HG03196 (cell line): Measurements from ENCODE around the gene TIMM44.
A peak's percentile ranks its signal among the peaks of the same experiment; 100 is the strongest.
"Not testable (repeated sequence)": the region's sequence is repeated elsewhere in the genome, so short reads cannot be mapped to it uniquely, and the experiment has no call there.

ENCODE experiments used
- ATAC-seq: cut with Tn5 transposase; IDR thresholded peaks from one replicate; pipeline ENCODE4 v1.9.1; 2021; ENCODE audit not compliant: unreplicated experiment

The TIMM44 gene

DNA sequence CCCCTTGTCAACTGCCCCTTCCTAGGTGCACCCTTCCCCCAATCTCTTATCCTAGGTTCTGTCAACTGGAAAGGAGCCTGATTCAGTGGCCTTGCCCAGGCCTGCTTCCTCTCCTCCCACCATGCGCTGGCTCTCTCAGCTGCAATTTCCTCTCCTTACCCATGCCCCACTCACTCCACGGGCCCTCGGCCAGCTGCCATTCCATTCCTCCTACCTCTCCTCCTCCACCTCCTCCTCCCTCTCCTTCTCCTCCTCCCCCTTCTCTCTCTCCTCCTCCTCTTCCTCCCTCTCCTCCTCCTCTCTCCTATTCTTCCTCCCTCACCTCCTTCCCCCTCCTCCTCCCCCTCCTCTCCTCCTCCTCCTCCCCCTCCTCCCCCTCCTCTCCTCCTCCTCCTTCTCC lies 9.6 kb upstream of the TIMM44 start:
- ATAC-seq: no peak

DNA sequence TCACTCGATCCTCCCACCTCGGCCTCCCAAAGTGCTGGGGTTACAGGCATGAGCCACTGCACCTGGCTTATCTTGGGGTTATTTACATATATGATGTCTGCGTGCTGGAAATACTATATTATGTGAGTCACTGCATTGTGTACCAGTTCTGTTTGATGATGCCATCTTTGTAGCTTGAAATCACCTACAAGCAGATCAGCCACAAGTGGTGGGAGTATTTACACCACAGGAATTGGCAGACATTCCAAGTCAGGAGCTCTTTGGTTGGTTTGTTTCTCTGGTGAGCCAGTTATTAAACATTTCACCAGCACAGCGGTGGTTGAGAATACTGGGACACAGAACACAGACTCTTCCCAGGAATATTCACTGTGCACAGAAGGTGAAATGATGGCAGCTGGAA lies 4.5 kb upstream of the TIMM44 start:
- no peak for ATAC-seq

DNA sequence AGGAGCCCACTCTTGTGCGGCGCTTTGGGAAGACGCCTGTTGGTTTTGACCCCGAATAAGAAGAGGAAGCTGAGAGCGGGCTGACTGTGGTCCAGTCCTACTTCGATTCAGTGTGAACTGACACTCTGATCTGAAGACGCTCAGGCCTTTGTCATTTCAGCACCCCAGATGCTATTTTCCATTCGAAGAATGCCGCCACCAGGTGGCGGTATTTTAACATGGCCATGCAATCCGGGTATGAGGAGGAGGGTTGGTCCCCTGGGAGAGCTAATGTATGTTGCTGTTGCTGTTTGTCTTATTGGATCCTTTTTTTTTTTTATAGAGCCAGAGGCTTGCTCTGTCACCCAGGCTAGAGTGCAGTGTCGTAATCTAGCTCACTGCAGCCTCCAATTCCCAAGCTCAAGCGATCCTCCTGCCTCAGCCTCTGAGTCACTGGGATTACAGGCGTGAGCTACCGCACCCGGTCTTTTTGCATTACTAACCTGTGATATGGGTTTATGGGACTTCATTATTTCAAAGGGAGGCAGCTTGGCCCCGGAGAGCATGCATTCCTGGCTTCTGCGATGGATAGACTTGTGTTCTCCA lies 803 bp upstream of the TIMM44 start:
- peak; percentile 34 for ATAC-seq

DNA sequence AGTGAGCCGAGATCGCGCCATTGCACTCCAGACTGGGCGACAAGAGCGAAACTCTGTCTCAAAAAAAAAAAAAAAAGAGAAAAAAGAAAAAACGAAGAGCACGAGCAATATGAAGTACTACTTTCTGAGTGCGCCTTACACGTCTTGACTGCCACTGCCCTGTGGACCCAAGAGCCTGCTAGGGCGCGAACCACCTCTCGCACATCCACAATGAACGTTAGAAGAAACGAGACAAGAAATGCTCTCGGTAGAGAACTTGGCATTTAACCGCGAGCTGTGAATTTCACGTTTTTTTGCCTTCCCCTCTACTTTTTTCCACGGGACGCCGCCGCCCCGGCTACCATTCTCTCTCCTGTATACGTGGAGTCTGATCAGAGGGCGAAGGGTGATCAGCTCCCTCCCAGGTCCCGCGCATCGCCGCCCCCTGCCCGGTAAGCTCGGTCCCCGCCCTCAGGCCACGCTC lies 454 bp downstream of the TIMM44 start:
- no peak for ATAC-seq

DNA sequence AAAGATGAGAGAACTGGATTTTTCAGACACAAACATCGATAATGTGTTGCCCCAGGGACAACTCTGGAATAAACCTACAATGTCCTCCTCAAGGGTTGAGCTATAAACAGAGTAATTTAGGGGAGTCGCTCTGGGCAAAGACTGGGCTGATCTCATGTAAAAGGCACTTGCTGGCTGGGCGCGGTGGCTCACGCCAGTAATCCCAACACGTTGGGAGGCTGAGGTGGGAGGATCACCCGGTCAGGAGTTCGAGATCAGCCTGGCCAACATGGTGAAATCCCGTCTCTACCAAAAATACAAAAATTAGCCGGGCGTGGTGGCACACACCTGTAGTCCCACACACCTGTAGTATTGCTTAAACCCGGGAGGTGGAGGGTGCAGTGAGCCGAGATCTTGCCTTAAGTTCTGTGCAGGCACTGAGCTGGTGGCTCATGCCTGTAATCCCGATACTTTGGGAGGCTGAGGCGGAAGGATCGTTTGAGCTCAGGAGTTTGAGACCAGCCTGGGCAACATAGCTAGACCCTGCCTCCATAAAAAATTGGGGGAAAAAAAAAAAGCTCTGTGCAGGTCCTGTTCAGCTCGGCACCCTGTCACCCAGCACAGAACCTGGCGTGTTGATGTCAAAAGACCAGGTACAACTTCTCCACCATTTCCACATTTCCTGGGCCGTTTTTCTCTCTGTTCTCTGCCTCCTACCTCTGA lies 1.4 kb downstream of the TIMM44 start:
- no peak for ATAC-seq

DNA sequence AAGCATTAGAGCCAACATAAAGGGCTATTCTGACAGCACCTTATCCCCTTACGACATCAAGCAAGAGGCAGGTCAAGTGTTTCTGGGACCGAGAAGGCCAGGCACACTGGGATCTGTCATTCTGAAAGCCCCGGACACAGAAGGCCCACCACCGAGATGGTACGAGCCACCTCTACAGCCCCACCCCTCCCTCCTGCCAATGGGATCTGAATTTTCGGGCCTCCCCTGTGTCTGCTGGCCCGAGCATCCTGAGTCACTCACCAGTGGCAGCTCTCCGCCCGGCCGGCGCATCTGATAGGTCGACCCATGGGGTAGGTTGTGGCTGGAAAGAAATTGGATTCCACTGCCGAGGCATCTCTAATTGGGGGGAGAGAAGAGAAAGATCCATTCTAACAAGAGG lies 2.6 kb downstream of the TIMM44 start:
- no peak for ATAC-seq

DNA sequence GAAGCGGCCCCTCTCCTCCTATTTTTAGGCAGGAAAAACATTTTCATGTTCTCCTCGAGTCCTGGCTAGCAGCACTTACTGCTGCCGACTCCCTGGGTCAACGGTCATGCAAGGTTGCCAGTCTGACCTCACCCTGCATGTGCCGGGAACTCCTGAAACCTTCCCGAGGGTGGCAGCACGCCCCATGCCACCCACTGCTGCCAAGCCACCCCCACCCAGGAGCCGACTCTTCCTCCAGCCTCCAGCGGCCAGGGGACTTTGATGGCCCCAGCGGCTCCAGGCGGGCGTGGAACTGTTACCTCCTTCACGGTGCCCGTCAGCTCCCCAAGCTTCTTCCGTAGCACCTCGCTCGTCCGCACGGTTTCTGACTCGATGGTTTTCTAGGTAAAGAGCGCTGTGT lies 8.7 kb downstream of the TIMM44 start:
- ATAC-seq: no peak

DNA sequence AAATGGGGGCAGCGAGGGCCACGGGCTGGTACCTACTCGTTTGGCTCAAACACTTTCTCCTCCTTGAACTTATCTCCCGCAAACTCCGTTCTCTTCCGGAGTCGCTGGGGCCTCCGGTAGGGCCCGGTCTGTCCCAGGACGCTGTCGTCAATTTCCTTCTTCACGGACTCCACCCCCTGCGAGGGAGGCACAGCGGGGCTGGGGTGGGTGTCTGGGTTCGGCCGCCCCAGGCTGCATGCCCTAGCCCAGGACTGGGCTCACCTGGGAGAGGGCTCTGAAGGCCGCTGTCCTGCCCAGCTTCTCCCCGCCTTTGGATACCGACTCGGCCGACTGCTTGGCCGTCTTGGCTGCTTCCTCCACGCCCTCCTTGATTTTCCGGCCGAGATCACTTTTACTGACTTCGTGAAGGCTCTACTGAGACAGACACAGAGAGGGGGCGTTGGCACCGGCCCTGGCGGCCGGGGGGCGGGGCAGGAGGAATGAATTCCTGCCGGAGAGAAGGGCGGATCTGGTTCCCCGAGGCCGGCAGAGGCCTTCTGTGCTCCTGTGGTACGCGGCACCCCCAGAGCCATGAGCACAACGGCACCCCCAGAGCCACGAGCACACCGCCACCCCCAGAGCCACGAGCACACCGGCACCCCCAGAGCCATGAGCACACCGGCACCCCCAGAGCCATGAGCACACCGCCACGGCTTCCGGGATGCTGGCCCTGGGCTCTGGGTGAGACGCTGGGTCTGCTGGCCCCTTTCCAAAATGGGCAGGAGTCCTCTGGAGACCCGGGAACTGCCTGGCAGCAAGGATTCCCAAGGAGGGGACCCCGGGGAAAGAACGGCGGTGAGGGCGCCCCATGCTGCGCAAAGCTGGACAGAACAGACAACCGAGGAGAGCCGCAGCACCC lies 9.4 kb downstream of the TIMM44 start:
- ATAC-seq: no peak

DNA sequence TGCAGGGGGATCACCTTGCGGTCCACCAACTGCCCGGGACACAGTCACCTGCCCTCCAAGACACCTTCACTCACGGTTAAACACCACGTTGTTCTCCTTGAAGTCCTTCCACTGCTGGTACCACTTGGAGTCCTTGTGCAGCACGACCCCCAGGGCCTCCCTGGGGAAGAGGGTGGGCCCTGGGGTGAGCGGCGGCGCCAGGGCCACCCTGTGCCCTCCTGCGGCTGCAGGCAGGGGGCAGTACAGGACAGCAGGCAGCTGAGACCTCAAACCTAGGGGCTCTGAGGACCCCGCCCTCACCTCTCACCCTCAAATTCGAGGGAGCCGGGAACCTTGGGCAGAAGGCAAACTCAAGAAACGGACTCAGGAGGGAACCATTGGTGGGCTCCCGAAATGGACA lies 10.1 kb downstream of the TIMM44 start:
- no peak for ATAC-seq

DNA sequence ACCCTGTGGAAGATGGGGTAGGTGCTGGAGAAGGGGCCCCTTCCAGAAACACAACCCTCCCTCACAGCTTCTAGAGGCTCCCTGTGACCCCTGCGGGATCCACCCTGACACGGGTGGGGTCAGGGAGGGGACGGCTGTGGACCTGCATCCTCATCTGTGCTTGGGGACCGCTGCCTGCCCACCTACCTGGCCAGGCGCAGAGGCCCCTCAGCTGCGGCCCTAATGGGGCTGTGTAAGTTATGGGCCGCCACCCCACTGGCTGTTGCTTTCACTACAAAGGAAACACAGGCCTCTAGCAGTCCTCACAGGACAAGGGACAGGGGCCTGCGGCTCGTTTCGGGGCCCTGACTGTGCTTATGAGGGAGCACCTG lies 10.6 kb downstream of the TIMM44 start:
- no peak for ATAC-seq

DNA sequence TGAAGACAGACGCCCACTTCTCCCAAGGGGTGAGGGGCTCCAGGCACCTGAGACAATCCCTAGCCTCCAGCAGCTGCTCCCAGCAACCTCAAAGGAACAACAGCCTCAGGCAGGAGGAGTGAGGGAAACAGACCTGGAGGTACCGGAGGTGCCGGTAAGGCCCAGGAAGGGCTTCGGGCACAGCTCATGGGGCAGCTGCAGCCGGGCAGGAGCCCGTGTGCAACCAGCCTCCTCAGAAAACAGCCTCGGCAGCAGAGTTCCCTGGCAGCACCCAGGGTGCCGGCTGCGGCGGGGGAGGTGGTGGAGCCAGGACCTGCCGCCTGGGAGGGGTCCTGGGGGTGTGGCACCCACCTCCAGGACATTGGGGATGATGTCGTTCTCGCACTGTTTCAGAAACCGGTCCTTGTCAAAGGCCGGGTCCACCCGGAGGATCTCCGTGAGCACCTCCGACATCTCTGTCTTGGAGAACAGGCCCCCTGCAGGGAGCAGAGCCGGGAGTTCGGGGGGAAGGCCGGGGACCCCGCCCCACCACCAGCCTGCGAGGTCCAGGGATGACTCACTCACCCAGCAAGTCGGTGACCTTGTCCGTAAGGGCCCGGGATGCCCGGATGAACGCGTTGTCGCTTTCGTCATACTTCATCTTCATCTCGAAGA lies 11.1 kb downstream of the TIMM44 start:
- no peak for ATAC-seq

DNA sequence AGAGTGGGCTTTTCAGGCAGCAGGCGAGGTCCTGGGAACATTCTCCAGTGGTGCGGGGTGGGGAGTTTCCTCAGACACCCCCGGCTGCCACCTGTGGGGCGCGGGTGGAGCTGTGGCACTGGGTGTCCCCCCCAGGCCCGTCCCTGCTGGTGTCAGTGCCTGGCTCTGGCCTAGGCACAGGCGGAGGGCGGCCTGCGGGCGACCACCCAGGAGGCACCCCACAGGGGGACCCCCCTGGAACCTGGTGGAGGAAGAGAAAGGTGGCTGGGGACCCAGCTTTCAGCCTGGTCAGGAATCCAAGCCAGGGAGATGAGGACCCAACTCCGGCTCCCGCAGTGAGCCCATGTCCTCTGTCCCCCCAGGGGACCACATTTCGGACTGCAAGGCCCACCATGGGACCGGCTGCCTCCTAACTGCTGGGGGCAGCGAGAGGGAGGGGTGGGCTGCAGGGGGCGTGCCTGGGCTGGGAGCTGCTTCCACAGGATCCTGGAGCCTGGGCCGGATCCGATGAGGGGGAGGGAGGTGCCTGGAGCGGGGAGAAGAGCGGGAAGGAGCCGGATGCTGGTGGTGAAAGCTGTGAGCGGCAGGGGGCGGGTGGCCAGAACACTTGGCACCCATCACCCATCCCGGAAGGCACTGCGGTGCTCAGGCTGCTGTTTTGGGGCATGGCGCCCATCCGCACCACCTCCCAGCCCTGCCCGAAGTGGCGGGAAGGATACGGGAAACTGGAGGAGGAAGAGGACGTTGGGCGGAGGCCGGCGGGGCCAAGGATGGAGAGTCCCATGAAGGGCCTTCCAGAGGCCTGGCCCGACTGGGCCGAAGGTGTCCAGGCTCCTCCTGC lies 12.0 kb downstream of the TIMM44 start:
- ATAC-seq: no peak

DNA sequence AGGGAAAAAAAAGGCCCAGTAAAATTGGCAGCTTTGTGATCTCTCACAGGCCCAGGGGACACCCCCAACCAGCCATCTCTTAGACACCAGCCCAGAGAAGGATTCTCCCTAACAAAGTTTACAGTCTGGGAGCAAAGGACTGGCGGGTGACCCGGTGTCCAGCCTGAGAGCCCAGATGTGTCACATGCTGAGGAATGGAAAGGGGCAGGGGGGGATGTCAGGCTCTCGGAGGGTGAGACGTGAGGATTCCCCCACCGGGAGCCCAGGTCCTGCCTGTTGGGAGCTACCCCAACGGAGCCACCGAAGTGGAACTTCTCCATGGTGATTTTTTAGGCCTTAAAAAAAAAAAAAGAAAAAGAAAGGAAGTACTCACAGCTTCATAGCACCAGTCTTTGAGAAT lies 12.7 kb downstream of the TIMM44 start:
- ATAC-seq: no peak

DNA sequence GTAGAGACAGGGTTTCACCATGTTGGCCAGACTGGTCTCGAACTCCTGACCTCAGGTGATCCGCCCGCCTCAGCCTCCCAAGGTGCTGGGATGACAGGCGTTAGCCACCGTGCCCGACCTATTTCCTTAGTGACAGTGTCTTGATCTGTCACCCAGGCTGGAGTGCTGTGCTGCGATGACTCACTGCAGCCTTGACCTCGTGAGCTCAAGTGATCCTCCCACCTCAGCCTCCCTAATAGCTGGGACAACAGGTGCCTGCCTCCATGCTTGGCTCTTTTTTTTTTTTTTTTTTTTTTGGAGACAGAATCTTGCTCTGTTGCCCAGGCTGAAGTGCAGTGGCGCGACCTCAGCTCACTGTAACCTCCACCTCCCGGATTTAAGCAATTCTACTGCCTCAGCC lies 13.4 kb downstream of the TIMM44 start:
- not testable (repeated sequence) for ATAC-seq

DNA sequence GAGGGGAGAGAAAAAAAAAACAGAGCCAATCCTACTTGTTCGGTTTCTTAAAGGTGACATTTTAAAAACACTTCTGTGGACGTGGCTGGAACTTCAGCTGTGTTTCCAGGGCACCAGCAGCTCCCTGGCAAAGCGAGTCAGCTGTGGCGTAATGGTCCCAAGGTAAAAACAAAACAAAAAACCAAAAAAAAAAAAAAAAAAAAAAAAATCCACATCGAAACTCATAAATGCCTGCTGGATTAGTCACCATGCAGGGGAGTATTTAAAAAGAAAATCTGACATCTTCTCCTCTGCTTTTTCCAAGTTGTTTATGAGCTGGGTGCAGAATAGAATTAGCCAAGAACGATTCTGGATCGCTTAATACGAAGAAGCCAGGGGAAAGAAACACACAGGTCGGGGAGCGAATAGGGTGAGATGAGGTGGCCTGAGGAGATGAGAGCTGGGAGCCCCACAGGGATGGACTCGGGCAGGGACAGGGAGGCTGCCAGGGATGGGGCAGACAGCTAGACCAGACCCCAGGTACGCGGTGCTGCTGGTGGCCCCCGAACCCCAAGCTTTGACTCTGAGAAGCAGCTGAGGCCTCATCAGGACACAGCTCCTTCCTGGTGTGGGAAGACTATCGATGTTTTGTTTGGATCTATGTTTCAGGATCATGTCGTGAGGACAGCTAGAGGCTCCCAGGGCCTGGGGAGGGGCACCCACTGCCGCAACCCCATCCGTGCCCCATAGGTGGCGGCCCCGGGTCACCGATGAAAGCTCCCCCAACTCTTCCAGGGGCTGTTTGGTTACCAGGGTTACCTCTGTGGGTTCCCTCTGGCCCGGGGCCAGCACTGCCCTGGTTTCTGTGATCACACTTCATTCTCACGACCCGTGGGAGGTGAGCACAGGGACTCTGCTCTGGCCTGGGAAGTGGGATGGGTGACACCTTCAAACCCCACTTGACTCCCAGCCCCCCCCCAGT lies 14.4 kb downstream of the TIMM44 start:
- no peak for ATAC-seq

DNA sequence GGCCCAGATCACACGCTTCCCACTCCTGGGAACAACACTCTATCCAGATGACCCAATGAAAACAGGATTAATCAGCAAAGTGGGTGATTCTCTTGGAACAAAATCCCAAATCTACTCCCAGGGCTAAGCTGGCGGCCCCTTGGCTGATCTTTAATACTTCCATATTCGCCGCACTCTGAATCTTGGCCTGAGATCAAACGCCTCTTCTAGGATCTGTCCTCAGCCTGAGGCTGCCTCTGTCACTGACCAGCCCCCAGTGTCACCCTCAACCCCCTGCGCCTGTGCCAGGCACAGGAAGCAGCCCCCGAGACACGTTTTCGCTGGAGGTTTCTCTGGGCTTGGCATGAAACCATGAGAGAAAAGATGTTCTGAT lies 15.1 kb downstream of the TIMM44 start:
- no peak for ATAC-seq

DNA sequence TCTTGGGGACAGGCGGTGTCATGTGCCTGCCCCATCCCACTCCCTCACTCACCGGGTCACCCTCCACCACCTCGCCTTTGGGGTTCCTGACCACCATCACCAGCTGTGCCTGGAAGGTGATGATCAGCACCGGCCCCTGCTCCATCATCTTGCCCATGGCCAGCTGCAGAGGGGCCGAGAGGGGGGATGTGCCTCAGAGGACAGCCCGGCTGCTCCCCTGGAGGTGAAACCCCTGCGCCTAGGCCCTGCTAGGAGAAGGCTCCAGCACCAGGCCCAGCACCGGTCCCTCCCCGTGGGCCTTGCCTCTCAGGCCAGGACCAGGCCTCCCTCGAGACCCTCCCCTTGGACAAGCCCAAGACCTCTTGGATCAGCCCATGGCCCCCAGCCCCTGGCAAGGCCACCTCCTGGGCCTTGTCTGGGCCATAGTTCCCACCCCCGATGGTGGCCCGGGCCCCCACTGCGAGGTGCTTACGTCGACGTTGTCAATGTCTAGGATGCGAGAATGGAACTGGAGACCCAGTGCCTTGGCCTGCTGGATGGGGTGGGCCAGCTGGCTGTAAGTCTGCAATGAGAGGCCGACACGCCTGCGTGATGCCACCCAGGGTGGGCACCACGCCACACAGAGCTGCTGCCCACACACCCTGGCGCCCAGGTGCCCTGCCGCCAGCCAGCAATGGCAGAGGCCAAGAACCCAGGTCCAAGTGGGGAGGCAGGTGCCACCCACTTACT lies 15.7 kb downstream of the TIMM44 start:
- ATAC-seq: no peak

DNA sequence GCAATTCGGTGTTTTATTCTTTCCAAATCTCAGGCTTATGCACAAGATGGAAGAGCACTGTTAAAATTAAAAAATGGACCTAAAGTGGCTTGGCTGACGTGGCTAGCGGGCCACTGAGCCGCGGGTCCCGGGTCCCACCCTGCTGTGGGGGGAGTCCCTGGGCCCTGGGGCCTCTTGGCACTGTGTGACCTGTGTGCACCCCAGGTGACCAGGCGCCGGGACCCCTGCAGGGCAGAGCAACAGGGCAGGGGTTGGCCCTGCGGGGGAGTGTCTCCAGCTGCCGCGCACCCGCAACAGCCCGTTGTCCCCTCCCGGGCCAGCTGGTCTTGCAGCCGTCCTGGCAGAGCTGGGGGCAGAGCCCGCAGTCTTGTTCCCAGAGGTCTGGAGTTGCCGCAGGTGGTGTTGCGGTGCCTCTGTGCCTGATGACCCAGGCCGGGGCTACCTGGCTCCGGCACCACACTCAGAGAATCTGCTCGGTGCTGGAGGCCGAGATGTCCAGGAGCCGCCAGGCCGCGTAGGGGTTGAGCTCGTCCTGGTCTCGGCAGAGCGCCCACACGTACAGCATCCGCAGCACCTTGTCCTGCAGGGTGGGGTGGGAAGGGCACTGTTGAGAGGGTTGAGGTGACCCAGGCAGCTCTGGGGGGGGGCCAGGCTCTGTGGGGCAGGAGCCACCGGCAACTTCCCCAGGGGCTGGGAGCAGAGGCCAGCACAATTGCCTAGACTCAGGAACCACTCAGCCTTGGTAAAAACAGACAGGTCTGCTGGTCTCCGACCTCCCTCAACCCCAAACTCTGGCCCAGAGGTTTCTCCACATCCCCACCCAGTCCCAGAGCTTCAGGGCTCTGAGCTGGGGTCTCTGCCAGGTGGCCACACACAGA lies 16.5 kb downstream of the TIMM44 start:
- no peak for ATAC-seq
